ENCODE data around the gene DNAJC16. TPM values are rescaled to one million over a fixed set of nuclear protein-coding genes. Genes with fewer than 3 reads are reported as not detected.

The DNAJC16 gene
- total and polyA plus RNA-seq, 2 of the 4 experiments (the other 2 are of a cell fraction) = 8.0 to 13.1 TPM

- no peak overlapping the region for H3K27ac ChIP-seq (ENCODE audit: insufficient read depth, low read length)
- H3K9me3 ChIP-seq (ENCODE audit: control insufficient read depth, insufficient read depth, low read length) = no peaks in the 10 kb centered on the region
- 67% methylated on average over 1 of the region's 4 CpGs; no CpG with 5 or more reads in 1 of the 2 experiments for WGBS, 2 experiments (ENCODE audit: extremely low coverage in 2 of 2, insufficient read length in 1 of 2)
- no peak overlapping the region for H3K14ac ChIP-seq (replicated peaks; ENCODE audit: low read depth, low read length)
- H3K4ac ChIP-seq (ENCODE audit: low read depth, low read length) = no peak overlapping the region
- H2BK5ac ChIP-seq (ENCODE audit: low read depth, low read length, poor library complexity, severe bottlenecking) = no peak overlapping the region
- H4K91ac ChIP-seq (ENCODE audit: insufficient read depth, low read depth, low read length) = no peak overlapping the region
- no peak overlapping the region for H2BK15ac ChIP-seq (ENCODE audit: low read depth, low read length)
- no peak overlapping the region for H2BK20ac ChIP-seq (ENCODE audit: low read depth, low read length)
- no peak for DNase-seq
- no peak overlapping the region for H4K8ac ChIP-seq (ENCODE audit: low read depth in 2 of 2, low read length in 2 of 2)
- no peak for TF ChIP-seq CEBPB (IDR thresholded peaks at IDR 0.05; ENCODE audit: low read depth, low read length)
- no peak for TF ChIP-seq CTCF (conservative IDR thresholded peaks at IDR 0.05; ENCODE audit: low read depth, low read length)
- no peak for TF ChIP-seq BHLHE40 (IDR thresholded peaks at IDR 0.05; ENCODE audit: low read depth, low read length)
- TF ChIP-seq RCOR1 (IDR thresholded peaks at IDR 0.05; ENCODE audit: insufficient replicate concordance, low read length) = no peak
- no peak for TF ChIP-seq FOS (IDR thresholded peaks at IDR 0.05; ENCODE audit: low read depth, low read length)
- TF ChIP-seq MAFK (IDR thresholded peaks at IDR 0.05; ENCODE audit: low read depth, low read length) = no peak
- no peak for TF ChIP-seq RAD21 (IDR thresholded peaks at IDR 0.05; ENCODE audit: low read length)
- TF ChIP-seq RFX5 (IDR thresholded peaks at IDR 0.05; ENCODE audit: low read depth, low read length) = no peak
- TF ChIP-seq USF2 (IDR thresholded peaks at IDR 0.05; ENCODE audit: low read depth, low read length) = no peak
- no peak for TF ChIP-seq NFE2L2 (IDR thresholded peaks at IDR 0.05; ENCODE audit: low read depth, low read length)
- H3K4me1 ChIP-seq (ENCODE audit: control insufficient read depth, insufficient read depth, low read length) = no peaks in the 10 kb centered on the region
- no peak overlapping the region for H3K9ac ChIP-seq (ENCODE audit: low read depth, low read length)
- CTCF ChIA-PET = no interaction called here
- BruUV-seq (replicated peaks) = no TSS peak
- H3K56ac ChIP-seq (ENCODE audit: extremely low read depth, insufficient read depth, low read length) = no peak overlapping the region
- no peak overlapping the region for H3K23ac ChIP-seq (ENCODE audit: low read depth, low read length)
- H3K79me1 ChIP-seq (ENCODE audit: low read depth in 1 of 2, low read length in 2 of 2) = peaks cover 24% of the 10 kb centered on the region in 2 experiments
- no peaks in the 10 kb centered on the region for H3K9me1 ChIP-seq (ENCODE audit: insufficient read depth, low read length)
- dilution Hi-C loops (cut with HindIII; ENCODE audit: low sequenced_read_pairs, unreplicated experiment) (no loop called here), intact Hi-C loops (cut with micrococcal nuclease) (no loop called here), in situ Hi-C loops (cut with MboI; ENCODE audit: low sequenced_read_pairs) (no loop called here)
- no peaks in the 10 kb centered on the region for H3K27me3 ChIP-seq (ENCODE audit: control insufficient read depth, insufficient read depth, low read length)
- no peak overlapping the region for H2BK120ac ChIP-seq (ENCODE audit: low read depth, low read length)
- H3K36me3 ChIP-seq (ENCODE audit: control insufficient read depth, insufficient read depth, low read length) = peaks cover 14% of the 10 kb centered on the region
- no peak overlapping the region for H4K5ac ChIP-seq (ENCODE audit: low read depth, low read length)
- H2AFZ ChIP-seq (replicated peaks; ENCODE audit: low read length, poor library complexity) = no peak overlapping the region
- ATAC-seq (ENCODE audit: low read depth) = no peak
- no peaks in the 10 kb centered on the region for H4K20me1 ChIP-seq (ENCODE audit: insufficient read depth, low read length)
- no peak overlapping the region for H2AK9ac ChIP-seq (replicated peaks; ENCODE audit: low read depth, low read length, poor library complexity)
- no peak overlapping the region for H3K18ac ChIP-seq (ENCODE audit: low read depth, low read length)
- no peak overlapping the region for H3K4me2 ChIP-seq (ENCODE audit: low read depth, low read length)
- no peak overlapping the region for H3K4me3 ChIP-seq (ENCODE audit: insufficient read depth, low read depth, low read length)
- no peak overlapping the region for H2AK5ac ChIP-seq (ENCODE audit: low read depth, low read length)
- POLR2A ChIA-PET (ENCODE audit: unreplicated experiment) = no interaction called here
Measured at GRCh38 chr1:15531003-15531402, 4.4 kb downstream of the DNAJC16 start.

Measured in IMR-90 (cell line).